Skin of body (tissue), 2 donors: Measurements from ENCODE around the gene PARPBP. TPM values are rescaled to one million over a fixed set of nuclear protein-coding genes. Genes with fewer than 3 reads are reported as not detected.
"Not testable (repeated sequence)": the region's sequence is repeated elsewhere in the genome, so short reads cannot be mapped to it uniquely, and the experiment has no call there.

ENCODE experiments used
- DNase-seq: peaks from one replicate; lab custom pipeline; 2025; lab: John Stamatoyannopoulos, UW
- total RNA-seq: library from RNA; depleted of rRNA; stranded (reverse); fragments of >200 nt; gene quantifications from one replicate; pipeline ENCODE4 v1.2.3, GENCODE V29; 2014

PARPBP gene
- 10.2 TPM for total RNA-seq

- DNase-seq, result peak; percentile 79
These were observed at the start of gene PARPBP, which contains the start of gene NUP37 for GRCh38 chr12:102119674-102120563. TSS of gene PARPBP (plus strand) at chr12:102120183. CDS start at chr12:102123889, 3,706 bp downstream. TSS of gene NUP37 (minus strand) at chr12:102120114. CDS start at chr12:102118518, 1,596 bp downstream.

- DNase-seq, result not testable (repeated sequence)
These were observed 47.9 kb upstream of the PARPBP start for GRCh38 chr12:102072092-102072491.

- DNase-seq, result no peak
These were observed 39.1 kb upstream of the PARPBP start for GRCh38 chr12:102080842-102081241.

- DNase-seq, result not testable (repeated sequence)
These were observed 30.7 kb upstream of the PARPBP start for GRCh38 chr12:102089228-102089835.

- peak; percentile 26 for DNase-seq
These were observed 26.7 kb upstream of the PARPBP start for GRCh38 chr12:102093319-102093718.

- peak; percentile 50 for DNase-seq
These were observed 24.2 kb upstream of the PARPBP start for GRCh38 chr12:102095677-102096263.

- DNase-seq, result no peak
These were observed 23.1 kb upstream of the PARPBP start for GRCh38 chr12:102096855-102097254.

- no peak for DNase-seq
These were observed 13.1 kb upstream of the PARPBP start for GRCh38 chr12:102106905-102107304.

- DNase-seq, result no peak
These were observed 12.0 kb upstream of the PARPBP start for GRCh38 chr12:102107970-102108369.

GRCh38 chr12:102110782-102111181 is 9.2 kb upstream of the PARPBP start:
- DNase-seq, result no peak

- DNase-seq, result no peak
These were observed 5.8 kb upstream of the PARPBP start for GRCh38 chr12:102114212-102114611.

- DNase-seq, result no peak
These were observed 3.6 kb upstream of the PARPBP start for GRCh38 chr12:102116392-102116791.

- no peak for DNase-seq
These were observed 1.1 kb upstream of the PARPBP start for GRCh38 chr12:102118874-102119273.

- no peak for DNase-seq
These were observed 536 bp downstream of the PARPBP start for GRCh38 chr12:102120564-102120873.

GRCh38 chr12:102120886-102121285 is 903 bp downstream of the PARPBP start:
- no peak for DNase-seq

- DNase-seq, result not testable (repeated sequence)
These were observed 1.3 kb downstream of the PARPBP start for GRCh38 chr12:102121328-102121727.

GRCh38 chr12:102130720-102131119 is 10.7 kb downstream of the PARPBP start:
- not testable (repeated sequence) for DNase-seq

GRCh38 chr12:102131442-102131841 is 11.5 kb downstream of the PARPBP start:
- DNase-seq, result not testable (repeated sequence)

- not testable (repeated sequence) for DNase-seq
These were observed 17.6 kb downstream of the PARPBP start for GRCh38 chr12:102137619-102138018.

GRCh38 chr12:102142866-102143373 is 22.9 kb downstream of the PARPBP start:
- not testable (repeated sequence) for DNase-seq

GRCh38 chr12:102144221-102144620 is 24.2 kb downstream of the PARPBP start:
- DNase-seq, result no peak

- DNase-seq, result not testable (repeated sequence)
These were observed 27.1 kb downstream of the PARPBP start for GRCh38 chr12:102147062-102147587.
